Measurements from ENCODE around the gene EBPL.

- TF ChIP-seq ZNF274 (IDR thresholded peaks at IDR 0.05; ENCODE audit: low read depth, low read length) (no peak), YY1 (IDR thresholded peaks at IDR 0.05; ENCODE audit: insufficient read depth, insufficient read length) (no peak), SUZ12 (IDR thresholded peaks at IDR 0.05; ENCODE audit: extremely low read depth, insufficient read depth, insufficient read length) (no peak)
These were observed 53.1 kb downstream of the EBPL start for GRCh38 chr13:49638030-49638743.

Data from NT2/D1 (cell line).